Esophagus muscularis mucosa (tissue), 4 donors: Measurements from ENCODE around the gene C12orf76. TPM values are rescaled to one million over a fixed set of nuclear protein-coding genes. Genes with fewer than 3 reads are reported as not detected.

Experiments used
- DNase-seq: peaks from one replicate; pipeline ENCODE4 v3.0.0-alpha.2; 2017; ENCODE audit errors: extremely low spot score
- H3K27ac ChIP-seq, 4 donors: fragments of 200-600 bp; sonication (generic); replicated peaks in 1 of 4; 1 replicate in 3 of 4; 2 replicates in 1 of 4; pipeline ENCODE4 v1.5.1; 2016 to 2019; ENCODE audit warnings: mild to moderate bottlenecking in 1 of 4
- H3K27me3 ChIP-seq, 4 donors: fragments of 200-600 bp; sonication (generic); one replicate each; pipeline versions ENCODE4 v1.5.1 to v1.6.0; 2016 to 2019
- H3K36me3 ChIP-seq, 4 donors: fragments of 200-600 bp; sonication (generic); one replicate each; pipeline ENCODE4 v1.5.1; 2016 to 2019
- H3K4me1 ChIP-seq, 4 donors: fragments of 200-600 bp; sonication (generic); one replicate each; pipeline ENCODE4 v1.5.1; 2016 to 2019
- H3K4me3 ChIP-seq, 4 donors: fragments of 200-600 bp; sonication (generic); 1 replicate in 2 of 4; 2 replicates in 2 of 4; pipeline ENCODE4 v1.5.1; 2016 to 2019; ENCODE audit warnings: mild to moderate bottlenecking in 4 of 4, moderate library complexity in 1 of 4
- H3K9me3 ChIP-seq, 4 donors: fragments of 200-600 bp; sonication (generic); 1 replicate in 3 of 4; 2 replicates in 1 of 4; pipeline ENCODE4 v1.5.1; 2016 to 2019
- EP300 ChIP-seq: sonication (generic); formaldehyde crosslinking; IDR thresholded peaks from one replicate; pipeline ENCODE4 v1.6.1; 2017; ENCODE audit warnings: antibody characterized with exemption
- POLR2A ChIP-seq: fragments of 450-650 bp; IDR thresholded peaks from one replicate; pipeline ENCODE4 v1.6.1; 2017; ENCODE audit warnings: antibody characterized with exemption, moderate library complexity, mild to moderate bottlenecking, low read depth
- POLR2AphosphoS5 ChIP-seq, 2 donors: sonication (generic); formaldehyde crosslinking; IDR thresholded peaks; one replicate each; pipeline ENCODE4 v1.6.1; 2017; ENCODE audit warnings: antibody characterized with exemption in 2 of 2
- WGBS: methylation state at CpG from one replicate; pipeline ENCODE4 v1.1.5; 2018; 5-methylcytosine and 5-hydroxymethylcytosine counted together
- intact Hi-C: fragments of 100-400 bp; cut with DNase I; formaldehyde crosslinking; loops from one replicate; pipeline ENCODE4 v1.15.1; 2023
- small RNA-seq, 3 donors: library from RNA; depleted of rRNA; stranded (forward); fragments of <200 nt; gene quantifications; one replicate each; pipeline ENCODE3, GENCODE V24; 2016
- total RNA-seq, 4 donors: library from RNA; depleted of rRNA; stranded (reverse); fragments of >200 nt; gene quantifications; one replicate each; pipeline versions ENCODE4 v1.1.0 to v1.2.1, GENCODE V29; 2016
- TF ChIP-seq, protein P1 (sequence below), 3 experiments: fragments of 200-600 bp in 2 of 3; fragments of 450-650 bp in 1 of 3; sonication (generic) in 2 of 3; IDR thresholded peaks; one replicate each; pipeline ENCODE4 v1.5.1; 2017 to 2019; ENCODE audit warnings: antibody characterized with exemption in 3 of 3, mild to moderate bottlenecking in 2 of 3, moderate library complexity in 1 of 3

C12orf76 gene
- total RNA-seq, 4 donors from 2014 or later, result 13.6 to 14.7 (median 13.9) TPM

DNA sequence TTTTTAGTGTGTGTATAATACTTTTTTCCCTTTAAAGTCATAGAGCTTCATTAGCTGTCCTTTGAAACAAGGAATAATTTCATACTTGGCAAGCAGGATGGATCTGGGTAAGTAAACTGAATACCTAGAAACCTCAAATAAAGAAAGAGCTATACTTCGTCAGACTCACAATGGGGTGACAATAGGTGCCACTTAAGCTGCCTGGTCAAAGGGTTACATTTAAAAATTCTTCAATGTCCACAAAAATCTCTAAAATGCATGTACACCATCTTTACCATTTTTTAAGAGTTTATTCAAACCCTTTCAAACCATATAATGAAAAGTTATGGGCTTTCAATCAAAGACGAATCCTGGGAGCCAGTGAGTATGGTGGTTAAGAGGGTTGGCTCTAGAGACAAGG, 55.2 kb downstream of the C12orf76 start:
- Histone ChIP-seq H3K27me3 (no peaks in the 10 kb centered on the region), H3K36me3 (peaks cover 4 to 35% (median 23%) of the 10 kb centered on the region in 4 donors), H3K4me1 (peaks cover 34 to 64% (median 59%) of the 10 kb centered on the region in 4 donors), H3K9me3 (no peaks in the 10 kb centered on the region), H3K27ac (no peak overlapping the region), H3K4me3 (no peak overlapping the region)
- intact Hi-C loops, result no loop called here
- TF ChIP-seq EP300 (no peak), POLR2AphosphoS5 (IDR thresholded peaks at IDR 0.05) (no peak), POLR2A (no peak)
- 71% methylated on average over 2 of the region's 2 CpGs for WGBS
- no peak for DNase-seq

DNA sequence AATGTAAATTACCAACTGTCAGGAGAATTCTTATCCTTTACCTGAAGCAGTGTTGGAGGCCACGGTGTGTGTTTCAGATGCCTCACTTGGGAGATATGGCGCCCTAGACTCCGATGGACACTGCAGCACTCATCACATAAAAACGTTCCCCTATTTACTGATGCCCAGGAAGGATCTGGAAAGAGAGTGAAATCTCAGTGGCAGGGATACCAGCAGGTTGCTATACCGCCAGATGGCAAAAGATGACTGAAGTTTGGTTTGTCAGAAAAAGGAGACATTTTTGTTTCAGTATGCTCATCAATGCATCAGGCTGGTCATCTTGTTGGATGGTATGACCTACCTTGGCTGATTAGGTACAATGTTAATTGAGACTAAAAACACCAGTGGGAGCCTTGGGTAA, 56.7 kb downstream of the C12orf76 start:
- no peak for DNase-seq
- H3K27ac ChIP-seq, result no peak overlapping the region
- H3K36me3 ChIP-seq, result peaks cover 7 to 50% (median 36%) of the 10 kb centered on the region in 4 donors
- TF ChIP-seq POLR2AphosphoS5 (IDR thresholded peaks at IDR 0.05) (no peak), POLR2A (no peak), EP300 (no peak)
- TF ChIP-seq, protein P1, sequence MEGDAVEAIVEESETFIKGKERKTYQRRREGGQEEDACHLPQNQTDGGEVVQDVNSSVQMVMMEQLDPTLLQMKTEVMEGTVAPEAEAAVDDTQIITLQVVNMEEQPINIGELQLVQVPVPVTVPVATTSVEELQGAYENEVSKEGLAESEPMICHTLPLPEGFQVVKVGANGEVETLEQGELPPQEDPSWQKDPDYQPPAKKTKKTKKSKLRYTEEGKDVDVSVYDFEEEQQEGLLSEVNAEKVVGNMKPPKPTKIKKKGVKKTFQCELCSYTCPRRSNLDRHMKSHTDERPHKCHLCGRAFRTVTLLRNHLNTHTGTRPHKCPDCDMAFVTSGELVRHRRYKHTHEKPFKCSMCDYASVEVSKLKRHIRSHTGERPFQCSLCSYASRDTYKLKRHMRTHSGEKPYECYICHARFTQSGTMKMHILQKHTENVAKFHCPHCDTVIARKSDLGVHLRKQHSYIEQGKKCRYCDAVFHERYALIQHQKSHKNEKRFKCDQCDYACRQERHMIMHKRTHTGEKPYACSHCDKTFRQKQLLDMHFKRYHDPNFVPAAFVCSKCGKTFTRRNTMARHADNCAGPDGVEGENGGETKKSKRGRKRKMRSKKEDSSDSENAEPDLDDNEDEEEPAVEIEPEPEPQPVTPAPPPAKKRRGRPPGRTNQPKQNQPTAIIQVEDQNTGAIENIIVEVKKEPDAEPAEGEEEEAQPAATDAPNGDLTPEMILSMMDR (IDR thresholded peaks at IDR 0.05), result no peak
- H3K4me3 ChIP-seq, result no peak overlapping the region
- no peaks in the 10 kb centered on the region for H3K27me3 ChIP-seq
- intact Hi-C loops, result no loop called here
- WGBS, result 97% methylated on average over 5 of the region's 5 CpGs
- peaks cover 32 to 61% (median 55%) of the 10 kb centered on the region in 4 donors for H3K4me1 ChIP-seq
- H3K9me3 ChIP-seq, result no peaks in the 10 kb centered on the region

Small RNA genes lying within 50 kb of the gene (small RNA-seq; reads per million reads assigned to genes)
- 0 reads per million in 3 donors for gene AC007546.2

Other genes with a start within 250 kb of the C12orf76 start
- gene TRPV4, start 215.1 kb downstream of the C12orf76 start, total RNA-seq, result under 1 TPM; under 0.01 to 0.63 (median 0.35) TPM
- 10 to 100 TPM; 37.0 to 47.7 (median 39.6) TPM for gene GLTP, start 168.0 kb downstream of the C12orf76 start, total RNA-seq
- gene TCHP, start 148.2 kb downstream of the C12orf76 start, total RNA-seq, result 10 to 100 TPM; 17.1 to 31.6 (median 21.0) TPM
- gene GIT2, start 52.2 kb downstream of the C12orf76 start, total RNA-seq, result 10 to 100 TPM; 28.7 to 46.5 (median 36.2) TPM
- gene ANKRD13A, start 49.1 kb downstream of the C12orf76 start, total RNA-seq, result 100 to 1,000 TPM in 2 of 4 donors, 10 to 100 TPM in 2; 91.3 to 165 (median 124) TPM
- 10 to 100 TPM; 15.1 to 27.4 (median 15.9) TPM for gene IFT81, start 75.8 kb upstream of the C12orf76 start, total RNA-seq
- gene ATP2A2, start 232.7 kb upstream of the C12orf76 start, total RNA-seq, result 100 to 1,000 TPM; 170 to 231 (median 177) TPM